ENCODE measurements around the gene HRH1. TPM values are rescaled to one million over a fixed set of nuclear protein-coding genes. Genes with fewer than 3 reads are reported as not detected.

Gene HRH1
- polyA plus RNA-seq, 3 donors, result 1.5 to 2.4 (median 2.3) TPM

GRCh38 chr3:11136830-11137626 is 17.3 kb upstream of the HRH1 start:
- DNase-seq (ENCODE audit: extremely low read depth in 1 of 11, low read depth in 9 of 11, low spot score in 4 of 11), result no peak

GRCh38 chr3:11137627-11137959 is 16.7 kb upstream of the HRH1 start:
- DNase-seq (ENCODE audit: extremely low read depth in 1 of 11, low read depth in 9 of 11, low spot score in 4 of 11), result no peak

- DNase-seq (ENCODE audit: extremely low read depth in 1 of 11, low read depth in 9 of 11, low spot score in 4 of 11), result no peak
Measured at GRCh38 chr3:11138371-11138770, 15.9 kb upstream of the HRH1 start.

- no peak for DNase-seq (ENCODE audit: extremely low read depth in 1 of 11, low read depth in 9 of 11, low spot score in 4 of 11)
Measured at GRCh38 chr3:11140030-11140712, 14.1 kb upstream of the HRH1 start.

- no peak for DNase-seq (ENCODE audit: extremely low read depth in 1 of 11, low read depth in 9 of 11, low spot score in 4 of 11)
Measured at GRCh38 chr3:11140713-11141104, 13.6 kb upstream of the HRH1 start.

- no peak for DNase-seq (ENCODE audit: extremely low read depth in 1 of 11, low read depth in 9 of 11, low spot score in 4 of 11)
Measured at GRCh38 chr3:11143476-11143875, 10.8 kb upstream of the HRH1 start.

GRCh38 chr3:11144996-11145395 is 9.3 kb upstream of the HRH1 start:
- DNase-seq (ENCODE audit: extremely low read depth in 1 of 11, low read depth in 9 of 11, low spot score in 4 of 11), result no peak

GRCh38 chr3:11145888-11146287 is 8.4 kb upstream of the HRH1 start:
- no peak for DNase-seq (ENCODE audit: extremely low read depth in 1 of 11, low read depth in 9 of 11, low spot score in 4 of 11)

- DNase-seq (ENCODE audit: extremely low read depth in 1 of 11, low read depth in 9 of 11, low spot score in 4 of 11), result no peak
Measured at GRCh38 chr3:11146773-11147660, 7.3 kb upstream of the HRH1 start.

- no peak for DNase-seq (ENCODE audit: extremely low read depth in 1 of 11, low read depth in 9 of 11, low spot score in 4 of 11)
Measured at GRCh38 chr3:11150256-11150655, 4.0 kb upstream of the HRH1 start.

GRCh38 chr3:11152301-11152700 is 2.0 kb upstream of the HRH1 start:
- no peak for DNase-seq (ENCODE audit: extremely low read depth in 1 of 11, low read depth in 9 of 11, low spot score in 4 of 11)

GRCh38 chr3:11154953-11155325 is 646 bp downstream of the HRH1 start:
- DNase-seq (ENCODE audit: extremely low read depth in 1 of 11, low read depth in 9 of 11, low spot score in 4 of 11), result no peak

- peak in 5 of 11 donors; percentile 34 to 52 (median 36) for DNase-seq (ENCODE audit: extremely low read depth in 1 of 11, low read depth in 9 of 11, low spot score in 4 of 11)
Measured at GRCh38 chr3:11155341-11156025, 1.2 kb downstream of the HRH1 start.

- no peak for DNase-seq (ENCODE audit: extremely low read depth in 1 of 11, low read depth in 9 of 11, low spot score in 4 of 11)
Measured at GRCh38 chr3:11156026-11156410, 1.7 kb downstream of the HRH1 start.

- DNase-seq (ENCODE audit: extremely low read depth in 1 of 11, low read depth in 9 of 11, low spot score in 4 of 11), result no peak
Measured at GRCh38 chr3:11157421-11157820, 3.1 kb downstream of the HRH1 start.

GRCh38 chr3:11159421-11159904 is 5.2 kb downstream of the HRH1 start:
- DNase-seq (ENCODE audit: extremely low read depth in 1 of 11, low read depth in 9 of 11, low spot score in 4 of 11), result no peak

- DNase-seq (ENCODE audit: extremely low read depth in 1 of 11, low read depth in 9 of 11, low spot score in 4 of 11), result no peak
Measured at GRCh38 chr3:11161666-11162065, 7.4 kb downstream of the HRH1 start.

- no peak for DNase-seq (ENCODE audit: extremely low read depth in 1 of 11, low read depth in 9 of 11, low spot score in 4 of 11)
Measured at GRCh38 chr3:11162401-11163345, 8.4 kb downstream of the HRH1 start.
